GM12891 (cell line): ENCODE measurements around the gene CTLA4. TPM values are rescaled to one million over a fixed set of nuclear protein-coding genes. Genes with fewer than 3 reads are reported as not detected.
A peak's percentile ranks its signal among the peaks of the same experiment; 100 is the strongest.

ENCODE experiments used
- DNase-seq: peaks from one replicate; pipeline ENCODE4 v3.0.0; 2011; ENCODE audit warnings: low spot score; ENCODE audit not compliant: insufficient read length
- FAIRE-seq: peaks from 2 replicates; lab custom pipeline; 2011; peaks lifted over from hg19 to GRCh38; lab: Jason Lieb, UNC
- PAX5 ChIP-seq: IDR thresholded peaks from 2 replicates; pipeline ENCODE4 v1.6.1; 2011; ENCODE audit warnings: low read length, moderate library complexity, mild to moderate bottlenecking; ENCODE audit not compliant: insufficient read depth, severe bottlenecking
- POLR2A ChIP-seq: IDR thresholded peaks from 2 replicates; pipeline ENCODE4 v1.6.1; 2011; ENCODE audit warnings: low read depth, low read length, control low read depth
- POLR2AphosphoS5 ChIP-seq: IDR thresholded peaks from 2 replicates; pipeline ENCODE4 v1.6.1; 2011; ENCODE audit warnings: low read depth, low read length, control low read depth
- POU2F2 ChIP-seq: IDR thresholded peaks from 2 replicates; pipeline ENCODE4 v1.6.1; 2011; ENCODE audit warnings: low read depth, mild to moderate bottlenecking, control low read depth, low read length, moderate library complexity
- SPI1 ChIP-seq: IDR thresholded peaks from 2 replicates; pipeline ENCODE4 v1.6.1; 2011; ENCODE audit warnings: low read depth, low read length, control low read depth
- TAF1 ChIP-seq: IDR thresholded peaks from 2 replicates; pipeline ENCODE4 v1.6.1; 2011; ENCODE audit warnings: low read depth, low read length, control low read depth
- polyA plus RNA-seq: library from polyadenylated mRNA; unstranded; fragments of >200 nt; gene quantifications from one replicate; pipeline ENCODE4 v1.2.1, GENCODE V29; 2012; ENCODE audit warnings: low read depth, missing spikeins, inconsistent platforms; ENCODE audit not compliant: missing spikeins

Gene CTLA4
- not detected for polyA plus RNA-seq

DNA sequence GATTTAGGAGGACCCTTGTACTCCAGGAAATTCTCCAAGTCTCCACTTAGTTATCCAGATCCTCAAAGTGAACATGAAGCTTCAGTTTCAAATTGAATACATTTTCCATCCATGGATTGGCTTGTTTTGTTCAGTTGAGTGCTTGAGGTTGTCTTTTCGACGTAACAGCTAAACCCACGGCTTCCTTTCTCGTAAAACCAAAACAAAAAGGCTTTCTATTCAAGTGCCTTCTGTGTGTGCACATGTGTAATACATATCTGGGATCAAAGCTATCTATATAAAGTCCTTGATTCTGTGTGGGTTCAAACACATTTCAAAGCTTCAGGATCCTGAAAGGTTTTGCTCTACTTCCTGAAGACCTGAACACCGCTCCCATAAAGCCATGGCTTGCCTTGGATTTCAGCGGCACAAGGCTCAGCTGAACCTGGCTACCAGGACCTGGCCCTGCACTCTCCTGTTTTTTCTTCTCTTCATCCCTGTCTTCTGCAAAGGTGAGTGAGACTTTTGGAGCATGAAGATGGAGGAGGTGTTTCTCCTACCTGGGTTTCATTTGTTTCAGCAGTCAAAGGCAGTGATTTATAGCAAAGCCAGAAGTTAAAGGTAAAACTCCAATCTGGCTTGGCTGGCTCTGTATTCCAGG is at the start of gene CTLA4:
Gene CTLA4, plus strand, starts transcription at position 211 of the 640 bp plus-strand sequence. Its CDS starts 172 bp downstream, at position 383.
- FAIRE-seq (no peak), DNase-seq (no peak)
- TF ChIP-seq TAF1 (no peak), PAX5 (no peak), POLR2A (no peak), POLR2AphosphoS5 (no peak), SPI1 (no peak), POU2F2 (no peak)

DNA sequence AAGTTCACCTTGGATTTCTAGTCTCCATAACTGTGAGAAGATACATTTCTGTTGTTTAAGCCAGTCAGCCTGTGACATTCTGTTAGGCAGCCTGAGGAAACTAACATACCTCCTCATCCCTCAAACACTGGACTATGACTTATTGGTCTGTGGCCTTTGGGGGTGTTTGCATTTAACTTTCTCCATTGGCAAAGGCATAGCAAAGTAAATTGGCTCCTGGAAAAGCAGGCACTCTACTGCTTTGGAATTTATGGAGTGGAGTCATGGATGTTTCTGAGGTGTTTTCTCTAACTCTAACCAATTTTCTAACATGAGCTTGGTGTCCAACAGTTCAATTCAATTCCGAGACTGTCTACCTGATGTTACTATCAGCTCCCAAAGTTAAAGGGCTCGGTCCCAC is 48.9 kb upstream of the CTLA4 start:
- no peak for TF ChIP-seq TAF1
- TF ChIP-seq PAX5: no peak
- FAIRE-seq (no peak), DNase-seq (no peak)

DNA sequence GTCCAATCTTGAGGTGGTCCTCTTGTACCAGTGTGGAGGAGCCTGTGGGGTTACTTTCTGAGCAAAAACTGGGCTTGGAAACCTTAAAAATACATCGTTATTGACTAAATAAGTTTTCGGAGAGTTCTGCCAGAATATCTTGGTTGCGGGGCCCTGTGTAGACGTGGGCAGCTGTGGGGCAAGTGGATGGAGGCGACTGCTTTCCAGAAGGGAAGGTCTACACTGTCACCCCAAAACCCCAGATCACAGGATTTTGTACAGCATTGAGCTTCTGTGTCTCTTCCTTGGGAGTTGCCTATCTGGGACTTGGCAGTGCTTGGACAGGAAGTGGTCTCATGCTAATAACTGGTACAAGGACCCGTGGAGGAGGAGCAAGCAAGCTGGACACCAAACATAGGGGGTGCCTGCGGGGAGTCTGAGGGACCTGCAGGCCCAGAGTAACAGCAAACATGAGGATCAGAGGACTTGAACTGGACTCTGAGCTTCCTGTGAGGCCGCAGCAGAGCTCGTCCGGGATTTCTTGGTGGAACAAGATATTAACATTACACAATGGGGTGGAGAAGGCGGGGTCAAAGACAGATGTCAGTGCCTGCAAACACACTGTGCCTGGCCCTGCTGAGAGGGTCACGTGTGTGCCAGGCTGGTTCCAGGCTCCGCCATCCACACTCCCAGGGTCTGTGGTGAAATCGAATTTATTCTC is 48.0 kb upstream of the CTLA4 start:
- FAIRE-seq (no peak), DNase-seq (no peak)
- TF ChIP-seq TAF1: no peak
- TF ChIP-seq POU2F2: no peak
- TF ChIP-seq POLR2AphosphoS5: no peak
- no peak for TF ChIP-seq SPI1
- no peak for TF ChIP-seq POLR2A
- TF ChIP-seq PAX5: no peak

DNA sequence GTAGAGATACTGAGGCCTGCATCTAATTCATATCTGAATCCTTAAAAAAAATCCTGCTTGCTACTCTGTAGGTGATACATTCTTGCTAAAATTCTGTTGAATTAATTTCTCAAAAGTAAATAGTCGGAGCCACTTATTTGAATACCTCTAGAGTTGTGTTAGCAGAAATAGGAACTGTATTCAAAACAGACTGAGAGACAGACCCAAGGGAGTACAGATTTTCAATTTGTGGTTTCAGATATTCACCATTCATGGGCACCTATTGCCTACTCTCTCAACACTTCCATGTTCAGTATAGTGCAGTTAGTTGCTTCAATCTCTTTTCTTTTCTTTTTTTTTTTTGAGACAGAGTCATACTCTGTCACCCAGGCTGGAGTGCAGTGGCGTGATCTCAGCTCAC is 46.6 kb upstream of the CTLA4 start:
- TF ChIP-seq POLR2A (no peak), TAF1 (no peak), POU2F2 (no peak)
- FAIRE-seq: peak; percentile 54
- DNase-seq: no peak

DNA sequence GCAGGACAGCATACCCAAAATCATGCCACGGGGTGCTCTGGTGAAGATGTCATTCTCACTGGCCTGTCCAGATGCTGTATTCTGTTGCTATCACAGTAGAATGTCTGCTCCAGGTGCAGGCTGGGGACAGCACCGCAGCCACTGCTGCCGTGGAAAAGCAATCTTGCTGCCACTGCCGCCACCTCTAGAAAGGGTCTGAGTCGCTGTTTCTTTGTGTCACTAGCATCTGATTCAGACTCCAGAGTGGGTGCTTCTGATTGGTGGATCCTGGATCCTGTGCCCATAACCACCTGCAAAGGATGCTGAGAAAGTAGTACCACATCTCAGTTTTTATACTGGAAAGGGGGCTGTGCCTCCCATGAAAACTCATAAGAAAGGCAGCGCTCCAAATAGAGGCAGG is 45.3 kb upstream of the CTLA4 start:
- DNase-seq: no peak
- no peak for FAIRE-seq
- TF ChIP-seq TAF1: no peak
- TF ChIP-seq PAX5: no peak
- no peak for TF ChIP-seq POLR2AphosphoS5
- no peak for TF ChIP-seq POLR2A
- no peak for TF ChIP-seq SPI1

DNA sequence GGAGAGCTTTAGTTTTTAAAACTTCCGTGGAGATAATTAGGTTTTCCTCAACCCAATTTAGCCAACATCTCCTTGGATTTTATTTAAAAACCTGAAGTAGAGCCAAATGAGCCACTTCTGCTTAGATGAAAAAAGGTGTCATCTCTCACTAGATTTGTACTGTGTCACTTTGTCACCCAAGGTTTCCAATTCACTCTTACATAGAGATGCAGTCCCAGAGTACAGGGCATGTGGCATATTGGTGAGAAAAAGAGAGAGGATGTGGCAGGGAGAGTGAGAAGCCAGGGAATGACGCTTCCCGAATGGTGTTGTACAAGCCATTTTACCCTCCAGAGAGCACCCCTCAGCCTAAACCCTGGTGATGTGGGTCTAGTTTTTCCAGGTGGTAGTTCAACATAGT is 44.4 kb upstream of the CTLA4 start:
- TF ChIP-seq POLR2A (no peak), TAF1 (no peak), POU2F2 (no peak), SPI1 (no peak), PAX5 (no peak), POLR2AphosphoS5 (no peak)

DNA sequence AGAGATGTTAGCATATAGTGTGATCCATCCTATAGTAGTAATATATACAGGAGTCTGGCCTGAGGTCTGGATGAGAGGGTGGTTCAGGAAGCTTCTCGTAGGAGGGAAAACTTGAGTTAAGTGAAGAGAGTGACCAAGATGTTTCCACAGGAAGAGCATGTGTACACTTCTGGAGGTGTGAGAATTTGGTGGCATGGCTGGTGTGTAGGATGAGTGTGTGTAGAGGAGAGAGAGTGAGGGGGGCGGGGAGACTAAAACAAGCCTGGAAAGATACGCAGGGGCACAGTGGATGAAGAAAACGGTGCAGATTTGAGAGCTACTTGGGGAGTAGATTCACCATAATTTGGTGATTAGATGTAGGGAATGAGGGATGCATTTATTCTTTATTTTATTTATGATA is 43.5 kb upstream of the CTLA4 start:
- FAIRE-seq (no peak), DNase-seq (no peak)
- no peak for TF ChIP-seq PAX5
- TF ChIP-seq SPI1: no peak
- TF ChIP-seq POLR2AphosphoS5: no peak
- TF ChIP-seq POLR2A: no peak
- no peak for TF ChIP-seq TAF1
- no peak for TF ChIP-seq POU2F2

More for the DNA sequence above, 44.4 kb upstream of the CTLA4 start:
- FAIRE-seq (no peak), DNase-seq (no peak)

DNA sequence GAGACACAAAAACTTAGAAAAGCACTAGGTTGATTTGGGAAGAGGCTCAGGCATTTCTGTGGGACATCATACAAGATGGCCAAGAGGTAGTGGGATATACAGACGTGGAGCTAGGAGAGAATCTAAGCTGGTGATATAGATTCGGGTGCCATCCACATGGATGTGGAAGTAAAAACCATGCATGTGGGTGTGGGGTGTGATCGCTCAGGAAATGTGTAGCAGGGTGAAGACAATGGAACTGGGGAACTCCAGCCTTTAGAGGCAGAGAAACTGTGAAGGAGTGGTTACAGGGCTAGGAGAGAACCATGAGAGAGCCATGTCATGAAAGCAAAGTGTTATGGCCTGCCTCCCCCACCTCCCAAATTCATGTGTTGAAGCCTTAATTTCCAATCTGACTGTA is 43.0 kb upstream of the CTLA4 start:
- no peak for FAIRE-seq

DNA sequence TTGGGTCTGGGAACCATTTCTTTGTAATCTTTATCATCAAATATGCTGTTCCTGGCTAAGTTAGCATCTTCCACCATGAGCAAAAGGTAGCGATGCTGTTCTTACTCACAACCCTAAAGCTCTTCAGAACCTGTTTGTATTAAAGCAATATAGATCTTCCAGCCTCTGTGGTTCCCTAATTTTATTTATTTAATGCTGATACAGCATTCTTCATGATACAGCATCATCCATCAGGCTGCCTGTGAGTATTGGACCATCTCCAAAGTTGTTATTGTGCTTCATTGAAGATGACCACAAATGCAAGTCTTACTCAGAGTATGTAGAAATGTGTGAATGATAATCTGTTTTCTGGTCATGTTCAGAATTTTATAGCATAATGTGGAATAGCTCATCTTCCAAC is 40.9 kb upstream of the CTLA4 start:
- no peak for TF ChIP-seq POU2F2
- no peak for TF ChIP-seq POLR2A
- TF ChIP-seq POLR2AphosphoS5: no peak
- FAIRE-seq: no peak
- no peak for DNase-seq

More for the DNA sequence above, 43.0 kb upstream of the CTLA4 start:
- no peak for DNase-seq
- TF ChIP-seq POLR2AphosphoS5 (no peak), SPI1 (no peak), POLR2A (no peak), TAF1 (no peak), POU2F2 (no peak), PAX5 (no peak)

DNA sequence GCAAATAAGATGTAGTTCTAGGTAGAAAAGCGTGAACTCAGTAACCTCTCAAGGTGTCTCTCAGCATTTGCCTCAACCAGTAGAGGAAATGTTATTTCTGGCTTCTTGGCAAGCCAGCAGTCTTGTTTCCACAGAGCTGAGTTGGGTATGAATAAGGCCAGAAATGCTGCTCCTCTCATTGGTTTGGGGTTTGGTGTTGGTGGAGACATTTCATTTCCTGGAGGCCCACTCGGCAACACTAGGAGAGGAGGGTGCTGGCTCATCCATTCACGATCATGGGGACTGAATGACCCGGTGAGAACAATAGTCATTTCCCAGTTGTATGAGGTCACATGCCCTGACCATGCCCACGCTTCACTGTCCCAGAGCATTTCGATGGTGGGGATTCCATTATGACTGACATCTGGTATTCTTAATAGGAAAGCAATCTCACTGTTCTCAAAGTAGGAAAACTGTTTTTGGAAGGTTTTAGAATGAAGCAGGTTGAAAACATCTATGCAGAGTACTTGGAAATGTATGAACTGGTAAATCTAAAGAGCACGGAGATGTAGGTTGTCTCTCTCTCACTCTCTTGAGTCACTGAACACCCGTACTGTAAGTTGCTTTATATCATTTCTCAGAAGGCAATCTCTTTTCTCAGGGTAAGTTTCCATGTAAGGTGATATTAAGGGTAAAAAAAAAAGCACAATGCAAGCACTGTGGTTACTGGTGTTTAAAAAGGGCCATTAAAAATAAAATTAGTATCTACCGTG is 37.1 kb upstream of the CTLA4 start:
- FAIRE-seq (no peak), DNase-seq (no peak)
- TF ChIP-seq POU2F2 (no peak), TAF1 (no peak), POLR2A (no peak), SPI1 (no peak), PAX5 (no peak), POLR2AphosphoS5 (no peak)
